ENCODE results near the gene NRN1L. TPM values are rescaled to one million over a fixed set of nuclear protein-coding genes. Genes with fewer than 3 reads are reported as not detected.
"Not testable (repeated sequence)": the region's sequence is repeated elsewhere in the genome, so short reads cannot be mapped to it uniquely, and the experiment has no call there.

Gene NRN1L
- total RNA-seq, 6 donors from 2014 or later, result 1.6 to 4.2 (median 2.3) TPM; not detected in 1

- Histone ChIP-seq H3K4me3 (no peak overlapping the region), H3K27ac (no peak overlapping the region), H3K36me3 (peaks cover 0 to 14% (median 5%) of the 10 kb centered on the region in 4 donors), H3K27me3 (no peaks in the 10 kb centered on the region), H3K9me3 (no peaks in the 10 kb centered on the region), H3K4me1 (peaks cover 1 to 12% (median 4%) of the 10 kb centered on the region in 4 donors)
- TF ChIP-seq POLR2A (IDR thresholded peaks at IDR 0.05), result no peak
- TF ChIP-seq POLR2AphosphoS5 (IDR thresholded peaks at IDR 0.05), result no peak
- no peak for TF ChIP-seq CTCF (IDR thresholded peaks at IDR 0.05)
- no peak for TF ChIP-seq EP300 (IDR thresholded peaks at IDR 0.05)
- no peak for DNase-seq
- WGBS, 2 donors, result 81 to 83% methylated on average over 4 of the region's 4 CpGs
- ATAC-seq (ENCODE audit: low FRiP score in 2 of 2), result no peak
These were observed 18.1 kb downstream of the NRN1L start for GRCh38 chr16:67902831-67903230.

- no peaks in the 10 kb centered on the region for H3K9me3 ChIP-seq
- ATAC-seq (ENCODE audit: low FRiP score in 2 of 2) (no peak), DNase-seq (no peak)
- H3K27ac ChIP-seq, result no peak overlapping the region
- peaks cover 11 to 45% (median 30%) of the 10 kb centered on the region in 4 donors for H3K36me3 ChIP-seq
- H3K4me1 ChIP-seq, result peaks cover 0 to 3% (median 0%) of the 10 kb centered on the region in 4 donors
- H3K27me3 ChIP-seq, result no peaks in the 10 kb centered on the region
- no peak overlapping the region for H3K4me3 ChIP-seq
- TF ChIP-seq POLR2AphosphoS5 (IDR thresholded peaks at IDR 0.05) (no peak), EP300 (IDR thresholded peaks at IDR 0.05) (no peak)
- WGBS, 2 donors, result 90 to 92% methylated on average over 8 to 11 of the region's 11 CpGs
These were observed 22.9 kb downstream of the NRN1L start for GRCh38 chr16:67907397-67908180.

- Histone ChIP-seq H3K27me3 (no peaks in the 10 kb centered on the region), H3K4me3 (no peak overlapping the region), H3K36me3 (peaks cover 11 to 40% (median 28%) of the 10 kb centered on the region in 4 donors), H3K9me3 (no peaks in the 10 kb centered on the region), H3K27ac (no peak overlapping the region), H3K4me1 (peaks cover 0 to 3% (median 0%) of the 10 kb centered on the region in 4 donors)
- peak in 1 of 2 donors; percentile 74 for DNase-seq
- ATAC-seq (ENCODE audit: low FRiP score in 2 of 2), result no peak
- TF ChIP-seq CTCF (IDR thresholded peaks at IDR 0.05), result no peak
- no peak for TF ChIP-seq POLR2A (IDR thresholded peaks at IDR 0.05)
- 93 to 97% methylated on average over 32 to 36 of the region's 36 CpGs for WGBS, 2 donors
These were observed 24.5 kb downstream of the NRN1L start for GRCh38 chr16:67909056-67909742.

- H3K4me3 ChIP-seq, result no peak overlapping the region
- H3K27ac ChIP-seq, result no peak overlapping the region
- no peak for ATAC-seq (ENCODE audit: low FRiP score in 2 of 2)
- no peaks in the 10 kb centered on the region for H3K9me3 ChIP-seq
- 70 to 81% methylated on average over 2 of the region's 2 CpGs for WGBS, 2 donors
- H3K4me1 ChIP-seq, result peaks cover 0 to 3% (median 0%) of the 10 kb centered on the region in 4 donors
- DNase-seq, result no peak
- no peak for TF ChIP-seq POLR2AphosphoS5 (IDR thresholded peaks at IDR 0.05)
- TF ChIP-seq EP300 (IDR thresholded peaks at IDR 0.05), result no peak
- no peak for TF ChIP-seq CTCF (IDR thresholded peaks at IDR 0.05)
- TF ChIP-seq POLR2A (IDR thresholded peaks at IDR 0.05), result no peak
- peaks cover 11 to 40% (median 28%) of the 10 kb centered on the region in 4 donors for H3K36me3 ChIP-seq
- no peaks in the 10 kb centered on the region for H3K27me3 ChIP-seq
These were observed 25.5 kb downstream of the NRN1L start for GRCh38 chr16:67910158-67910557.

- peaks cover 20 to 34% (median 25%) of the 10 kb centered on the region in 4 donors for H3K4me1 ChIP-seq
- no peak overlapping the region for H3K27ac ChIP-seq
- H3K9me3 ChIP-seq, result no peaks in the 10 kb centered on the region
- no peak overlapping the region for H3K4me3 ChIP-seq
- DNase-seq (no peak), ATAC-seq (ENCODE audit: low FRiP score in 2 of 2) (no peak)
- 76 to 85% methylated on average over 6 to 7 of the region's 7 CpGs for WGBS, 2 donors
- TF ChIP-seq EP300 (IDR thresholded peaks at IDR 0.05) (no peak), POLR2AphosphoS5 (IDR thresholded peaks at IDR 0.05) (no peak), POLR2A (IDR thresholded peaks at IDR 0.05) (no peak), CTCF (IDR thresholded peaks at IDR 0.05) (no peak)
- H3K36me3 ChIP-seq, result peaks cover 0 to 42% (median 19%) of the 10 kb centered on the region in 4 donors
- H3K27me3 ChIP-seq, result no peaks in the 10 kb centered on the region
These were observed 30.2 kb downstream of the NRN1L start for GRCh38 chr16:67914758-67915495.

- H3K9me3 ChIP-seq; H3K27me3 ChIP-seq; H3K4me3 ChIP-seq; H3K27ac ChIP-seq; DNase-seq; ATAC-seq (ENCODE audit: low FRiP score in 2 of 2): not testable (repeated sequence)
- Histone ChIP-seq H3K4me1 (peaks cover 20 to 34% (median 25%) of the 10 kb centered on the region in 4 donors), H3K36me3 (peaks cover 0 to 38% (median 15%) of the 10 kb centered on the region in 4 donors)
- 60 to 83% methylated on average over 2 of the region's 2 CpGs for WGBS, 2 donors
These were observed 30.7 kb downstream of the NRN1L start for GRCh38 chr16:67915496-67915769.

Measured in upper lobe of left lung (tissue), 6 donors.